DND-41 (cell line): ENCODE measurements around the gene TNFAIP2.

Experiments used
- CTCF ChIP-seq: IDR thresholded peaks from 2 replicates; pipeline ENCODE4 v1.5.1; 2012; ENCODE audit warnings: borderline replicate concordance, low read length, moderate library complexity, mild to moderate bottlenecking; ENCODE audit not compliant: poor library complexity, severe bottlenecking; ENCODE audit errors: extremely low read depth
- EZH2 ChIP-seq: IDR thresholded peaks from 3 replicates; pipeline ENCODE4 v1.6.1; 2012; ENCODE audit warnings: borderline replicate concordance, low read depth, mild to moderate bottlenecking, moderate library complexity, low read length, inconsistent platforms; ENCODE audit not compliant: severe bottlenecking

- no peak for TF ChIP-seq CTCF
- no peak for TF ChIP-seq EZH2
These were observed 7.3 kb upstream of the TNFAIP2 start for GRCh38 chr14:103115845-103116572.
